Measurements from ENCODE around the gene CYTL1.

CYTL1 gene

GRCh38 chr4:5034206-5034605, 14.9 kb upstream of the CYTL1 start:
- DNase-seq (ENCODE audit: low read depth), result no peak
- no peak for TF ChIP-seq CTCF (IDR thresholded peaks at IDR 0.05; ENCODE audit: control insufficient read depth, extremely low read depth, insufficient read depth)
- no peak overlapping the region for H3K4me3 ChIP-seq (ENCODE audit: low read depth, low read length)

- DNase-seq (ENCODE audit: low read depth), result no peak
- H3K4me3 ChIP-seq (ENCODE audit: low read depth, low read length), result no peak overlapping the region
- no peak for TF ChIP-seq CTCF (IDR thresholded peaks at IDR 0.05; ENCODE audit: control insufficient read depth, extremely low read depth, insufficient read depth)
Measured at GRCh38 chr4:5033281-5033841, 14.1 kb upstream of the CYTL1 start.

GRCh38 chr4:5032813-5033212, 13.6 kb upstream of the CYTL1 start:
- TF ChIP-seq CTCF (IDR thresholded peaks at IDR 0.05; ENCODE audit: control insufficient read depth, extremely low read depth, insufficient read depth), result no peak
- DNase-seq (ENCODE audit: low read depth), result no peak
- no peak overlapping the region for H3K4me3 ChIP-seq (ENCODE audit: low read depth, low read length)

GRCh38 chr4:5030927-5031326, 11.7 kb upstream of the CYTL1 start:
- no peak overlapping the region for H3K4me3 ChIP-seq (ENCODE audit: low read depth, low read length)
- no peak for TF ChIP-seq CTCF (IDR thresholded peaks at IDR 0.05; ENCODE audit: control insufficient read depth, extremely low read depth, insufficient read depth)
- DNase-seq (ENCODE audit: low read depth), result no peak

- DNase-seq (ENCODE audit: low read depth), result no peak
Measured at GRCh38 chr4:5030221-5030620, 11.0 kb upstream of the CYTL1 start.

GRCh38 chr4:5029447-5029846, 10.2 kb upstream of the CYTL1 start:
- TF ChIP-seq CTCF (IDR thresholded peaks at IDR 0.05; ENCODE audit: control insufficient read depth, extremely low read depth, insufficient read depth), result no peak
- DNase-seq (ENCODE audit: low read depth), result no peak
- H3K4me3 ChIP-seq (ENCODE audit: low read depth, low read length), result no peak overlapping the region

More at GRCh38 chr4:5030221-5030620, 11.0 kb upstream of the CYTL1 start:
- TF ChIP-seq CTCF (IDR thresholded peaks at IDR 0.05; ENCODE audit: control insufficient read depth, extremely low read depth, insufficient read depth), result no peak
- no peak overlapping the region for H3K4me3 ChIP-seq (ENCODE audit: low read depth, low read length)

- H3K4me3 ChIP-seq (ENCODE audit: low read depth, low read length), result no peak overlapping the region
- TF ChIP-seq CTCF (IDR thresholded peaks at IDR 0.05; ENCODE audit: control insufficient read depth, extremely low read depth, insufficient read depth), result no peak
- no peak for DNase-seq (ENCODE audit: low read depth)
Measured at GRCh38 chr4:5028480-5028879, 9.2 kb upstream of the CYTL1 start.
